SW480 (cell line): ENCODE measurements around the gene CD48.
"Not testable (repeated sequence)": the region's sequence is repeated elsewhere in the genome, so short reads cannot be mapped to it uniquely, and the experiment has no call there.

ENCODE experiments used
- DNase-seq: peaks from one replicate; pipeline ENCODE4 v3.0.0-alpha.2; 2016; ENCODE audit warnings: low spot score

The CD48 gene

GRCh38 chr1:160675641-160676410, 35.8 kb downstream of the CD48 start:
- peak; percentile 52 for DNase-seq

DNA sequence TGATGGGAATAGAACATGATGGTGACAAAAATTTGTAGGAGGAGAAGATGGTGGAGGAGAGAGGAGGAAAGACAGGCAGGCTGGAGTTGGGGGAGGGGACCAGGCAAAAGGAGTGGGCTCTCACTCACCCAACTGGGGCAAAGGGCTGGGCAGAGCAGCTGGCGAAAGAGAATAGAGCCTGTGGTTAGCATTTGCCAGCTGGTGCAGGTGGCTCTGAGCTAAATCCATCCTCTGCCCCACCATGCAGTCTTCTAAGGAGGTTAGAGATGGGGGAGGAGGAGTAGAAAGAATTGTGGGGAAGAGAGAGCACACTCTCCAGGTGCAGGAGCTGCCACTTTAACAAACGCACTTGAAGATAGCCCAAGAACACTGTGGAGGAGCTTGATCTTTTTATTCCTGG, 37.2 kb downstream of the CD48 start:
- DNase-seq: no peak

- no peak for DNase-seq
Observed at GRCh38 chr1:160672789-160673695, 38.6 kb downstream of the CD48 start.

GRCh38 chr1:160671603-160672517, 39.8 kb downstream of the CD48 start:
- DNase-seq: no peak

GRCh38 chr1:160670701-160671100, 40.9 kb downstream of the CD48 start:
- no peak for DNase-seq

- DNase-seq: no peak
Observed at GRCh38 chr1:160669802-160670201, 41.8 kb downstream of the CD48 start.

- DNase-seq: no peak
Observed at GRCh38 chr1:160669276-160669675, 42.3 kb downstream of the CD48 start.

GRCh38 chr1:160667896-160668295, 43.7 kb downstream of the CD48 start:
- DNase-seq: no peak

DNA sequence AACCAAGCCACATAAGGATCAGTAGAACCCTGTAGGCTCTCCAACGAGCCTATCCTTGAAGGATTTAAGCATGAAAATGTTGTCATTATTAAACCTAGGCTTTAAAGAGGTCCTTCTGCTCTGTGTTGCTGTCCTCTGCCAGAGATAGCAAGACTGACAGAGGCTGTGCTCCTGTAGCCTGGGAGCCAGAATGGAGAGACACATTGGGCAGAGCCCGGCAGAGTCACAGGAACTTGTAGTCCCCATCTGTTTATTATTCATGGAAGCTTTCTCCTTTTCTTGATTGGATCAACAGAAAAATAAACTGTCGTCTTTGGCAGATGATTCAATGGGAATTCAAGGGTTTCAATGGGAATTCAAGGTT, 45.6 kb downstream of the CD48 start:
- DNase-seq: no peak

GRCh38 chr1:160665330-160666078, 46.1 kb downstream of the CD48 start:
- DNase-seq: no peak

DNA sequence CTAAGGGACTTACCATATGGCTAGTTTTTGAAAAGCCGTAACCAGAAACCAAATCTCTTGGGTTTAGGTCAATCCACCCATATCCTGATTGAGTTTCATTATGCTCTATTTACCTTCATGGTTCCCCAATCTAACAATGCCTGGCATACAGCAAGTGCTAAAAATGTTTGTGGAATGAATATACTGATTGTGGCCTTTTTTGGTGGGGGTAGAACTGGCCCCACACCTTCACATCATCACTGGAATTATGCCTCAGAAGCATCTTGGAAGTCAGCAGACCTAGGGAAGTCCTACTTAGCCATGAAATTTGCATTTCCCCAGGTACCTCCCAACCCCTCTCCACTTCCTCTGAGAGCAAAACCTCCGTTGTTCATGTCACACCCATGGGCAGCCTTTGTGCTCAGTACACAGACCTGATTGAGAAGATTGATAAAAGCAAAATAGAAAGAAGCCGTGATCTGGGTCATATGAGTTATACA, 47.0 kb downstream of the CD48 start:
- no peak for DNase-seq

DNA sequence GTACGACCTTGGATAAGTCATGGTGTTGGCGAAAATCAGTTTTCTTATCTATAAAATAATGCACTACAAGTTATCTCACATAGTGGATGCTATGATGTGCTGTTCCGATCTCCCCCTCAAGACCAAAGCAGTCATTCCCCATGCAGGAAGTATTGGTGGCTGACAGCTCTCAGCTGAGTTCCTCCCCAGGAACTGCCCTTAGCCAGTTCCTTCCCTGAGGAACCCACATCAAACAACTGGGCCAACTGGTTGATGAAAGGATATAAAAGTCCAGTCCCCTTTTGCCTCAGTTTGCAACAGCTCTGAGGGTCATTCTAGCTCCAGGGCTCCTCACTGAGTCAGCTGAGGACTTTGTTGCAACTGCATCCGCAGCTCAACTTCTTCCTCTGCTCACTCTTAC, 48.7 kb downstream of the CD48 start:
- no peak for DNase-seq

- no peak for DNase-seq
Observed at GRCh38 chr1:160659566-160659965, 52.1 kb downstream of the CD48 start.

DNA sequence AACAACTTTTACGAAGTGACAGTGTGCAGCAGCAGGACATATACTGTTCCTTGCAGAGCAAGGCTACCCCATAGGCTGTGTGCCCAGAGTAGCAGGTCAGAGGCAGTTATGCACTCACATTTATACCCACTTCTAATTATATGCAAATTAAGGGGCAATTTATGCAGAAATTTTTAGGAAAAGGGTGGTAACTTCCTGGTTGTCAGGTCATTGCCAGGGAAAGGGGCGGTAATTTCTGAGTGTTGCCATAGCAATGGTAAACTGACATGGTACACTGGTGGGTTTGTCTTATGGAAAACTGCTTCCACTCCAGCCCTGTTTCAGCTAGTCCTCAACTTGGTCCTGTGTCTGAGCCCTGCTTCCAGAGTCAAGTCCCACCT, 52.8 kb downstream of the CD48 start:
- DNase-seq: no peak

- DNase-seq: no peak
Observed at GRCh38 chr1:160658162-160658813, 53.3 kb downstream of the CD48 start.

GRCh38 chr1:160657250-160657781, 54.3 kb downstream of the CD48 start:
- DNase-seq: no peak

DNA sequence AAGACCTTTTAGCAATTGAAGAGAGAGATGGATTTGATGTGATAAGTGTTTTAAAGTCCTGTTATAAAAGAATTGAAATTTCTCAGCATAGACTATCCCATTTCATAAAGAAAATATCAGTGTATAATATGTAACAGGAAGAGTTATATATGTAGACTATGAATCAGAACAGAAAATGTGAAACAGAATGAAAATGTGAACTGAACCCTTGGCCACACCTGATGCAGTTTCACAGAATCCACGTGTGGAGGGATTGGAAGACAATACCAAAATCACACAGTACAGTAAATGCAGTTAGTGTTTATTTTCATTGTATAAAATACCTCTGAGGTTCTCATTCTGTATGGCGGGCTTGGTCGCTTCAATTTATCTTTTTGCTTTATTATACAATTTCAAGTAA, 54.9 kb downstream of the CD48 start:
- DNase-seq: no peak

GRCh38 chr1:160653620-160654016, 58.0 kb downstream of the CD48 start:
- no peak for DNase-seq

DNA sequence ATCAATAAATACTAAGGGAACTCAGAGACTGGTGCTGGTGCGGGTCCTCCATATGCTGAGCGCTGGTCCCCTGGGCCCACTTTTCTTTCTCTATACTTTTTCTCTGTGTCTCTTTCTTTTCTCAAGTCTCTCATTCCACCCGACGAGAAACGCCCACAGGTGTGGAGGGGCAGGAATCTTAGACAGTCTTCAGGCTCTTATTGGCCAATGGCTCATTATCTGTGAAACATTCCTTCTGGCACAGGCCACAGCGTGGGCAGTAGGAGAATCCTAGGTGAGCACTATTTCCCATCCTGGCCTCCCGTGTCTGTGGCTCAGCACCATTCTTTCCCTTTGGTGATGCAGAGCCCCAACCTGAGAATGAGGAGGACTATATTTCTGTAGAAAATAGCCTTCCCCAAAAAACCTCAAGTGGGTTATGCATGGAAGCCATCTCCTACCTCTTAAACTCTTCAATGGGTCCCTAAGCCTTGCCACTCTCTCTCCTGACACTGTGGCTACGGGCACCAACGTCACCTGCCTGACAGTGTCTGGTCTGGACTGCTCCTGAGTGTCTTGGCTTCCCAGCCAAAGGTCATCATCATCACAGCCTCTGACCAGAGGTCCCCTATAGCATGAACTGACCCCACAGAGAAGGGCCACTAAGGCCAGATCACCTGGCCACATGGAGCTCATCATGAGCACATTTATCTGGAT, 58.5 kb downstream of the CD48 start:
- no peak for DNase-seq

DNA sequence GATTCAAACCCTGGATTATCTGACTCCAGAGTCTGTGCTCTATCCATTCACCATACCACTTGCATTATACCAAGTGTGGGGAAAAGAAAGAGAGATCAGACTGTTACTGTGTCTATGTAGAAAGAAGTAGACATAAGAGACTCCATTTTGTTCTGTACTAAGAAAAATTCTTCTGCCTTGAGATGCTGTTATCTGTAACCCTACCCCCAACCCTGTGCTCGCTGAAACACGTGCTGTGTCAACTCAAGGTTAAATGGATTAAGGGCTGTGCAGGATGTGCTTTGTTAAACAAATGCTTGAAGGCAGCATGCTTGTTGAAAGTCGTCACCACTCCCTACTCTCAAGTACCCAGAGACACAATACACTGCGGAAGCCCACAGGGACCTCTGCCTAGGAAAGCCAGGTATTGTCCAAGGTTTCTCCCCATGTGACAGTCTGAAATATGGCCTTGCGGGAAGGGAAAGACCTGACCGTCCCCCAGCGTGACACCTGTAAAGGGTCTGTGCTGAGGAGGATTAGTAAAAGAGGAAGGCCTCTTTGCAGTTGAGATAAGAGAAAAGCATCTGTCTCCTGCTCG, 59.5 kb downstream of the CD48 start:
- not testable (repeated sequence) for DNase-seq
